Measurements from ENCODE around the gene PNLIPRP1. TPM values are rescaled to one million over a fixed set of nuclear protein-coding genes. Genes with fewer than 3 reads are reported as not detected.

The PNLIPRP1 gene
- total RNA-seq, 1 donor from 2014 or later = not detected

- no peaks in the 10 kb centered on the region for H3K9me3 Mint-ChIP-seq (ENCODE audit: unreplicated experiment)
- no peaks in the 10 kb centered on the region for H3K36me3 Mint-ChIP-seq (ENCODE audit: low read depth, unreplicated experiment)
- no peak for TF ChIP-seq CTCF (IDR thresholded peaks at IDR 0.05; ENCODE audit: unreplicated experiment)
- no peak for DNase-seq (ENCODE audit: low spot score)
- no peak overlapping the region for H3K4me3 Mint-ChIP-seq (ENCODE audit: unreplicated experiment)
- H3K27me3 Mint-ChIP-seq (ENCODE audit: unreplicated experiment) = peaks cover 11% of the 10 kb centered on the region
- no peak overlapping the region for H3K27ac Mint-ChIP-seq (ENCODE audit: unreplicated experiment)
- H3K4me1 Mint-ChIP-seq (ENCODE audit: unreplicated experiment) = no peaks in the 10 kb centered on the region
Observed at GRCh38 chr10:116612107-116612769, 21.5 kb downstream of the PNLIPRP1 start.

DNA sequence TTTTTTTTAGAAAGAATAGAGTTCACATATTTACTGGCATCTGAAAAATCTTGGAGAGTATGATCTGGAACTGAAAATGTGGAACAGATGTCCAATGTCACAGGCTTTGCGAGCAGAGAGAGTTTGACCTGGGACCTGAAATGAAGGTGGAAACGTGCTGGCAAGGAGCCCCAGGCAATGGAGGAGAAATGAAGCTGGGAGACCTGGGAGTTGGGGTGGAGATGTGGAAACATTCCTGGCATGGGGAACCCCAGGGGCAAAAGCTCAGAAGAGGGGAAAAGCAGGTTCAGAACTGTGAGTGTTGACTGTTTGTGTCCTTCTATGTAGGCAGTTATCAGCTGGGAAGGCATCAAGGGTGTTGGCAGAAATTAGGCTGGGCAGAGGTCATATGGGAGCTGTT is 22.7 kb downstream of the PNLIPRP1 start:
- Mint-ChIP-seq H3K27ac (ENCODE audit: unreplicated experiment) (no peak overlapping the region), H3K27me3 (ENCODE audit: unreplicated experiment) (peaks cover 10% of the 10 kb centered on the region), H3K36me3 (ENCODE audit: low read depth, unreplicated experiment) (no peaks in the 10 kb centered on the region), H3K9me3 (ENCODE audit: unreplicated experiment) (no peaks in the 10 kb centered on the region), H3K4me1 (ENCODE audit: unreplicated experiment) (no peaks in the 10 kb centered on the region), H3K4me3 (ENCODE audit: unreplicated experiment) (no peak overlapping the region)
- TF ChIP-seq CTCF (IDR thresholded peaks at IDR 0.05; ENCODE audit: unreplicated experiment) = no peak
- no peak for DNase-seq (ENCODE audit: low spot score)

DNA sequence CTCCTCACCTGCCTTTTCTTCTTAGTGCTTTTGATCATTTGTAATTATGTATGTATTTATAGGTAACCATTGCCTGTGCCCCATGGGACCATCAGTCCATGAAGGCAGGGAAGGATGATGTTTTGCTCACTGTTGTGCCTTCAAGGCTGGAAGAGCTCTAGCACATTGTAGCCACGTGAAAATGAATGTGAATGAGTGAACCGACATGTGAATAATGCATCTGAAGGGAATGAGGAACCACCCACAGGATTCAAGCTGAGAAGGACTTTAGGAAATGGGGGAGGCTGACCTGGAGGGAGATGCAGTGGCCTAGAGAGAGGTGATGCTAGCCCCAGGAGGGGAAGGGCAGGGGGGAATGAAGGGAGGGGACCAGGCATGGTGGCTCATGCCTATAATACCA is 24.0 kb downstream of the PNLIPRP1 start:
- DNase-seq (ENCODE audit: low spot score) = no peak
- TF ChIP-seq CTCF (IDR thresholded peaks at IDR 0.05; ENCODE audit: unreplicated experiment) = no peak
- no peaks in the 10 kb centered on the region for H3K9me3 Mint-ChIP-seq (ENCODE audit: unreplicated experiment)
- H3K4me3 Mint-ChIP-seq (ENCODE audit: unreplicated experiment) = peak overlapping the region; percentile 14
- no peak overlapping the region for H3K27ac Mint-ChIP-seq (ENCODE audit: unreplicated experiment)
- H3K4me1 Mint-ChIP-seq (ENCODE audit: unreplicated experiment) = no peaks in the 10 kb centered on the region
- H3K27me3 Mint-ChIP-seq (ENCODE audit: unreplicated experiment) = peaks cover 7% of the 10 kb centered on the region
- H3K36me3 Mint-ChIP-seq (ENCODE audit: low read depth, unreplicated experiment) = no peaks in the 10 kb centered on the region

- Mint-ChIP-seq H3K4me3 (ENCODE audit: unreplicated experiment) (no peak overlapping the region), H3K4me1 (ENCODE audit: unreplicated experiment) (no peaks in the 10 kb centered on the region), H3K9me3 (ENCODE audit: unreplicated experiment) (no peaks in the 10 kb centered on the region), H3K27me3 (ENCODE audit: unreplicated experiment) (peaks cover 7% of the 10 kb centered on the region), H3K27ac (ENCODE audit: unreplicated experiment) (no peak overlapping the region), H3K36me3 (ENCODE audit: low read depth, unreplicated experiment) (no peaks in the 10 kb centered on the region)
- no peak for DNase-seq (ENCODE audit: low spot score)
- no peak for TF ChIP-seq CTCF (IDR thresholded peaks at IDR 0.05; ENCODE audit: unreplicated experiment)
Observed at GRCh38 chr10:116615199-116615776, 24.5 kb downstream of the PNLIPRP1 start.

Data from endothelial cell (in vitro differentiated cells).